PC-9 (cell line): Measurements from ENCODE around the gene EXOC4. TPM values are rescaled to one million over a fixed set of nuclear protein-coding genes. Genes with fewer than 3 reads are reported as not detected.

Source experiments
- BruUV-seq: library from RNA; stranded (reverse); fragments of 400-500 nt; replicated peaks from 2 replicates; lab custom pipeline; 2021; lab: Mats Ljungman, UMichigan
- CTCF ChIA-PET: fragments of 300-600 bp; sonication (Branson Sonifier 250); formaldehyde crosslinking; loops from one replicate; lab custom pipeline; 2022; ENCODE audit warnings: antibody characterized with exemption; lab: Charles Lee
- POLR2A ChIA-PET: fragments of 300-600 bp; sonication (Branson Sonifier 250); formaldehyde crosslinking; loops from one replicate; lab custom pipeline; 2022; ENCODE audit warnings: antibody characterized with exemption; ENCODE audit not compliant: unreplicated experiment; lab: Charles Lee
- DNase-seq, 2 experiments: peaks; one replicate each; pipeline versions ENCODE4 v3.0.0 to v3.0.0-alpha.2; 2015 to 2022; ENCODE audit warnings: mixed read lengths in 1 of 2
- H2AFZ ChIP-seq: fragments of 200-600 bp; sonication (generic); 2 replicates; pipeline ENCODE4 v1.8.1; 2017; ENCODE audit warnings: antibody characterized with exemption
- H3F3A ChIP-seq: fragments of 200-600 bp; sonication (generic); 2 replicates; pipeline ENCODE4 v1.8.1; 2017; ENCODE audit warnings: antibody characterized with exemption, mild to moderate bottlenecking, low read depth; ENCODE audit not compliant: insufficient read depth
- H3K27ac ChIP-seq: fragments of 200-600 bp; sonication (generic); 2 replicates; pipeline ENCODE4 v1.6.1; 2016; ENCODE audit warnings: mixed run types
- H3K27me3 ChIP-seq: fragments of 200-600 bp; sonication (generic); 2 replicates; pipeline ENCODE4 v1.6.1; 2016; ENCODE audit warnings: low read depth, mixed run types; ENCODE audit not compliant: insufficient read depth
- H3K36me3 ChIP-seq: fragments of 200-600 bp; sonication (generic); 2 replicates; pipeline ENCODE4 v1.6.1; 2016; ENCODE audit warnings: low read depth, mixed run types
- H3K4me1 ChIP-seq: fragments of 200-600 bp; sonication (generic); replicated peaks from 2 replicates; pipeline ENCODE4 v1.6.1; 2016; ENCODE audit warnings: mixed run types; ENCODE audit not compliant: insufficient read depth
- H3K4me2 ChIP-seq: fragments of 200-600 bp; sonication (generic); 2 replicates; pipeline ENCODE4 v1.6.1; 2017; ENCODE audit warnings: mixed run types
- H3K4me3 ChIP-seq: fragments of 200-600 bp; sonication (generic); 2 replicates; pipeline ENCODE4 v1.6.1; 2016; ENCODE audit warnings: mixed run types
- H3K79me2 ChIP-seq: fragments of 200-600 bp; sonication (generic); 2 replicates; pipeline ENCODE4 v1.6.1; 2017; ENCODE audit warnings: low read depth, mixed run types
- H3K9me2 ChIP-seq: fragments of 200-600 bp; sonication (generic); 2 replicates; pipeline ENCODE4 v1.8.1; 2017; ENCODE audit warnings: mild to moderate bottlenecking; ENCODE audit not compliant: insufficient read depth
- H3K9me3 ChIP-seq: fragments of 200-600 bp; sonication (generic); 2 replicates; pipeline ENCODE4 v1.8.1; 2016; ENCODE audit warnings: low read depth; ENCODE audit not compliant: insufficient read depth
- H4K20me1 ChIP-seq: fragments of 200-600 bp; sonication (generic); 2 replicates; pipeline ENCODE4 v1.8.1; 2017; ENCODE audit not compliant: insufficient read depth
- CTCF ChIP-seq: fragments of 200-600 bp; sonication (generic); conservative IDR thresholded peaks from 2 replicates; pipeline ENCODE4 v1.6.1; 2017; ENCODE audit warnings: mixed run types, antibody characterized with exemption, mild to moderate bottlenecking, moderate library complexity
- EZH2 ChIP-seq: fragments of 200-600 bp; sonication (generic); IDR thresholded peaks from 2 replicates; pipeline ENCODE4 v1.8.0; 2017; ENCODE audit warnings: antibody characterized with exemption, low read depth
- intact Hi-C: fragments of 100-400 bp; cut with micrococcal nuclease; formaldehyde crosslinking; loops from one replicate; pipeline ENCODE4 v1.10.0; 2022; ENCODE audit not compliant: unreplicated experiment
- total RNA-seq: library from RNA; stranded (reverse); gene quantifications from 2 replicates; pipeline ENCODE4 v1.2.3, GENCODE V29; 2021

EXOC4 gene
- total RNA-seq, 1 experiment from 2014 or later: 101 TPM

- no peaks in the 10 kb centered on the region for H3K79me2 ChIP-seq
- no peaks in the 10 kb centered on the region for H3K27me3 ChIP-seq
- no peaks in the 10 kb centered on the region for H3K36me3 ChIP-seq
- no peak overlapping the region for H3K4me2 ChIP-seq
- no peak overlapping the region for H2AFZ ChIP-seq
- peaks cover 8% of the 10 kb centered on the region for H3K4me1 ChIP-seq
- no TSS peak for BruUV-seq
- H3K27ac ChIP-seq: peak overlapping the region; percentile 27; the same call in 1 of the 2 replicates
- ChIA-PET POLR2A (no interaction called here), CTCF (no interaction called here)
- no peaks in the 10 kb centered on the region for H4K20me1 ChIP-seq
- H3K9me2 ChIP-seq: no peaks in the 10 kb centered on the region
- TF ChIP-seq CTCF (no peak), EZH2 (no peak)
- no peaks in the 10 kb centered on the region; the same call in 1 of the 2 replicates for H3F3A ChIP-seq
- peak in 1 of 2 experiments; percentile 44 for DNase-seq
- intact Hi-C loops: no loop called here
- no peaks in the 10 kb centered on the region for H3K9me3 ChIP-seq
- no peak overlapping the region for H3K4me3 ChIP-seq
These were observed 260.7 kb downstream of the EXOC4 start for GRCh38 chr7:133513608-133514007.

- ChIA-PET POLR2A (interaction anchor here (0.7 kb wide), 1 partner anchor 262 kb away, joined by 9 read pairs; no protein-coding TSS in a partner anchor), CTCF (no interaction called here)
- Histone ChIP-seq H3K79me2 (no peaks in the 10 kb centered on the region), H3K9me3 (no peaks in the 10 kb centered on the region), H3K4me3 (no peak overlapping the region), H2AFZ (no peak overlapping the region), H3K36me3 (no peaks in the 10 kb centered on the region), H3K4me2 (no peak overlapping the region), H3K4me1 (peaks cover 8% of the 10 kb centered on the region), H3F3A (no peaks in the 10 kb centered on the region; the same call in 1 of the 2 replicates), H4K20me1 (no peaks in the 10 kb centered on the region), H3K9me2 (no peaks in the 10 kb centered on the region), H3K27ac (no peak overlapping the region), H3K27me3 (no peaks in the 10 kb centered on the region)
- intact Hi-C loops: no loop called here
- BruUV-seq: no TSS peak
- DNase-seq: no peak
- TF ChIP-seq CTCF (no peak), EZH2 (no peak)
These were observed 261.7 kb downstream of the EXOC4 start for GRCh38 chr7:133514551-133514950.

- H3K4me3 ChIP-seq: no peak overlapping the region
- no peaks in the 10 kb centered on the region; the same call in 1 of the 2 replicates for H3F3A ChIP-seq
- TF ChIP-seq EZH2 (no peak), CTCF (no peak)
- no peaks in the 10 kb centered on the region for H4K20me1 ChIP-seq
- H2AFZ ChIP-seq: no peak overlapping the region
- no peak overlapping the region for H3K4me2 ChIP-seq
- no peaks in the 10 kb centered on the region for H3K27me3 ChIP-seq
- no peaks in the 10 kb centered on the region; the same call in 1 of the 2 replicates for H3K9me2 ChIP-seq
- no peaks in the 10 kb centered on the region for H3K36me3 ChIP-seq
- POLR2A ChIA-PET: interaction anchor here (0.6 kb wide), 1 partner anchor 53 kb away, joined by 5 read pairs; no protein-coding TSS in a partner anchor
- no peaks in the 10 kb centered on the region for H3K9me3 ChIP-seq
- BruUV-seq: no TSS peak
- CTCF ChIA-PET: no interaction called here
- H3K4me1 ChIP-seq: peaks cover 8% of the 10 kb centered on the region
- H3K27ac ChIP-seq: no peak overlapping the region
- no peaks in the 10 kb centered on the region for H3K79me2 ChIP-seq
- intact Hi-C loops: no loop called here
- DNase-seq: no peak
These were observed 264.9 kb downstream of the EXOC4 start for GRCh38 chr7:133517766-133518165.
